HepG2 (cell line): ENCODE results near the gene SEPTIN2. TPM values are rescaled to one million over a fixed set of nuclear protein-coding genes. Genes with fewer than 3 reads are reported as not detected.

Source experiments
- ATAC-seq: fragments of 200-7000 bp; cut with Tn5 transposase; 3 replicates; pipeline ENCODE4 v1.9.1; 2020; ENCODE audit warnings: mild to moderate bottlenecking, moderate library complexity
- BruUV-seq: library from RNA; stranded (reverse); fragments of 400-500 nt; replicated peaks from 2 replicates; lab custom pipeline; 2021; lab: Mats Ljungman, UMichigan
- CTCF ChIA-PET: fragments of 300-600 bp; formaldehyde crosslinking; extraction: SDS; loops from one replicate; lab custom pipeline; 2021; ENCODE audit warnings: low total read pairs, inconsistent platforms, low intra/inter-chr PET ratio; lab: Yijun Ruan, JAX
- POLR2A ChIA-PET: fragments of 350-600 bp; sonication (Branson Sonifier 250); formaldehyde crosslinking; loops from one replicate; lab custom pipeline; 2020; ENCODE audit warnings: antibody characterized with exemption, inconsistent platforms; lab: Yijun Ruan, JAX
- DNase-seq: peaks from one replicate; pipeline ENCODE4 v3.0.0-alpha.2; 2015; ENCODE audit warnings: low spot score
- FAIRE-seq: peaks from 3 replicates; lab custom pipeline; 2011; peaks lifted over from hg19 to GRCh38; lab: Jason Lieb, UNC
- H2AFZ ChIP-seq: one replicate; pipeline ENCODE4 v1.6.1; 2011; ENCODE audit warnings: low read length, inconsistent platforms
- H3K27ac ChIP-seq: fragments of 300-600 bp; 3 replicates; pipeline ENCODE4 v1.8.0; 2011; ENCODE audit warnings: mixed run types, mild to moderate bottlenecking, mixed read lengths, low read length, inconsistent platforms; ENCODE audit not compliant: insufficient read depth; ENCODE audit errors: extremely low read length
- H3K27me3 ChIP-seq, 2 experiments: fragments of 200-600 bp in 1 of 2; 2 replicates in 1 of 2; 3 replicates in 1 of 2; pipeline versions ENCODE4 v1.6.0 to v1.8.0; 2011; ENCODE audit warnings: low read length in 2 of 2, mild to moderate bottlenecking in 2 of 2, moderate library complexity in 2 of 2, inconsistent platforms in 1 of 2; ENCODE audit not compliant: insufficient read depth in 2 of 2, control insufficient read depth in 1 of 2
- H3K36me3 ChIP-seq, 2 experiments: fragments of 200-600 bp in 1 of 2; replicated peaks in 1 of 2; 2 replicates in 1 of 2; 3 replicates in 1 of 2; pipeline versions ENCODE4 v1.5.1 to v1.8.0; 2011; ENCODE audit warnings: low read length in 2 of 2, inconsistent platforms in 1 of 2; ENCODE audit not compliant: insufficient read depth in 2 of 2, control insufficient read depth in 1 of 2
- H3K4me1 ChIP-seq: 2 replicates; pipeline ENCODE4 v1.5.1; 2012; ENCODE audit warnings: low read length, inconsistent platforms; ENCODE audit not compliant: insufficient read depth
- H3K4me2 ChIP-seq: 2 replicates; pipeline ENCODE4 v1.6.0; 2011; ENCODE audit warnings: low read depth, low read length, inconsistent platforms
- H3K4me3 ChIP-seq, 3 experiments: fragments of 200-600 bp in 1 of 3; sonication (generic), shearing (Covaris generic) in 1 of 3; replicated peaks in 1 of 3; 2 replicates each; pipeline ENCODE4 v1.5.1; 2011 to 2016; ENCODE audit warnings: low read length in 3 of 3, inconsistent platforms in 2 of 3, low read depth in 2 of 3, mild to moderate bottlenecking in 2 of 3, control low read depth in 1 of 3, mixed read lengths in 1 of 3; ENCODE audit not compliant: insufficient read depth in 1 of 3
- H3K79me2 ChIP-seq: one replicate; pipeline ENCODE4 v1.6.1; 2011; ENCODE audit warnings: low read length, inconsistent platforms; ENCODE audit not compliant: insufficient read depth
- H3K9ac ChIP-seq: 2 replicates; pipeline ENCODE4 v1.6.0; 2011; ENCODE audit warnings: mild to moderate bottlenecking, low read depth, low read length, inconsistent platforms; ENCODE audit not compliant: insufficient read depth
- H3K9me3 ChIP-seq: 2 replicates; pipeline ENCODE4 v1.5.1; 2012; ENCODE audit warnings: mild to moderate bottlenecking, low read length
- H4K20me1 ChIP-seq: 2 replicates; pipeline ENCODE4 v1.6.0; 2011; ENCODE audit warnings: inconsistent platforms, mild to moderate bottlenecking, low read length, moderate library complexity; ENCODE audit not compliant: insufficient read depth
- EZH2 ChIP-seq: conservative IDR thresholded peaks from 2 replicates; pipeline ENCODE4 v1.6.1; 2012; ENCODE audit warnings: mild to moderate bottlenecking, low read depth, low read length, moderate library complexity
- GLI4 ChIP-seq: sonication (generic); formaldehyde crosslinking; IDR thresholded peaks from 2 replicates; pipeline ENCODE4 v1.5.1; 2020; ENCODE audit warnings: missing genetic modification reagents, mild to moderate bottlenecking, moderate library complexity, borderline replicate concordance
- HOMEZ ChIP-seq: IDR thresholded peaks from 2 replicates; pipeline ENCODE4 v1.6.1; 2016; ENCODE audit warnings: low read depth
- NBN ChIP-seq: fragments of 450-650 bp; conservative IDR thresholded peaks from 2 replicates; pipeline ENCODE4 v1.6.1; 2017
- NCOR1 ChIP-seq: fragments of 200-600 bp; sonication (generic); IDR thresholded peaks from 2 replicates; pipeline ENCODE4 v1.7.0; 2017; ENCODE audit warnings: antibody characterized with exemption, low read length, borderline replicate concordance
- PRPF4 ChIP-seq: fragments of 200-400 bp; formaldehyde crosslinking; IDR thresholded peaks from 2 replicates; pipeline ENCODE4 v1.6.1; 2016; ENCODE audit warnings: low read length, low read depth; ENCODE audit not compliant: poor library complexity, severe bottlenecking
- ZNF597 ChIP-seq: sonication (generic); formaldehyde crosslinking; IDR thresholded peaks from 2 replicates; pipeline ENCODE4 v1.5.0; 2020; ENCODE audit warnings: missing genetic modification reagents
- ZNF703 ChIP-seq: sonication (generic); formaldehyde crosslinking; IDR thresholded peaks from 2 replicates; pipeline ENCODE4 v1.5.1; 2020; ENCODE audit warnings: missing genetic modification reagents, mild to moderate bottlenecking, moderate library complexity, borderline replicate concordance
- WGBS: methylation state at CpG from one replicate; pipeline ENCODE4 v1.1.6; 2017; ENCODE audit warnings: low lambda C conversion rate; 5-methylcytosine and 5-hydroxymethylcytosine counted together
- in situ Hi-C: cut with HindIII; loops from 2 replicates; pipeline ENCODE4 v1.10.0; 2017; ENCODE audit warnings: low pct_unique_long_range_greater_than_20kb; ENCODE audit not compliant: extremely low pct_ligation_motif_present
- intact Hi-C: fragments of 100-400 bp; cut with micrococcal nuclease; formaldehyde crosslinking; loops from one replicate; pipeline ENCODE4 v1.10.0; 2022; ENCODE audit not compliant: unreplicated experiment
- polyA plus RNA-seq, 8 experiments: library from polyadenylated mRNA; depleted of rRNA in 3 of 8; stranded (reverse) in 7 of 8; unstranded in 1 of 8; fragments of >200 nt; fragmentation: Illumina TruSeq in 4 of 8; extraction: Trizol in 4 of 8; gene quantifications; 2 replicates each; pipeline versions ENCODE4 v1.2.1 to v1.2.3, GENCODE V29; 2011 to 2016; ENCODE audit warnings: low read depth in 4 of 8, missing spikeins in 1 of 8, mixed read lengths in 1 of 8; ENCODE audit not compliant: insufficient read depth in 1 of 8
- total RNA-seq, 5 experiments: library from RNA; depleted of rRNA; stranded (reverse); fragments of >200 nt; fragmentation: Illumina TruSeq; extraction: Trizol; gene quantifications; 2 replicates each; pipeline ENCODE4 v1.2.3, GENCODE V29; 2016; ENCODE audit warnings: low read depth in 1 of 5

SEPTIN2 gene
- total and polyA plus RNA-seq, 2 of the 13 experiments (the other 11 are each of a cell fraction or from before 2014, with no cell fraction given), result 493 to 733 TPM

- Histone ChIP-seq H3K36me3 (peaks cover 0 to 5% of the 10 kb centered on the region in 2 experiments; a peak in 4 of 5 replicates), H3K27ac (peak overlapping the region; percentile 31), H3K9me3 (no peaks in the 10 kb centered on the region), H3K4me1 (peaks cover 72% of the 10 kb centered on the region), H4K20me1 (peaks cover 40% of the 10 kb centered on the region), H3K27me3 (no peaks in the 10 kb centered on the region; a peak in 1 of 5 replicates), H3K4me2 (peak overlapping the region; percentile 96; the same call in 1 of the 2 replicates), H3K9ac (no peak overlapping the region), H3K4me3 (no peak overlapping the region), H2AFZ (no peak overlapping the region), H3K79me2 (peaks cover 89% of the 10 kb centered on the region)
- ChIA-PET POLR2A (no interaction called here), CTCF (no interaction called here)
- DNase-seq (no peak), FAIRE-seq (no peak), ATAC-seq (no peak)
- in situ Hi-C loops (no loop called here), intact Hi-C loops (no loop called here)
- BruUV-seq, result no TSS peak
- no peak for TF ChIP-seq EZH2
- TF ChIP-seq GLI4 (CRISPR knock-in tag), result no peak
- peak; percentile 40 for TF ChIP-seq PRPF4
- no peak for TF ChIP-seq ZNF703 (CRISPR knock-in tag)
- 96% methylated on average over 13 of the region's 13 CpGs for WGBS
These were observed 4.7 kb upstream of the SEPTIN2 start for GRCh38 chr2:241310917-241311566.

- no peak overlapping the region; a peak in 1 of 6 replicates for H3K4me3 ChIP-seq
- 67% methylated on average over 4 of the region's 4 CpGs for WGBS
- H3K79me2 ChIP-seq, result peaks cover 90% of the 10 kb centered on the region
- H3K4me1 ChIP-seq, result peaks cover 73% of the 10 kb centered on the region
- peak overlapping the region; percentile 31 for H3K27ac ChIP-seq
- H3K27me3 ChIP-seq, result no peaks in the 10 kb centered on the region; a peak in 1 of 5 replicates
- intact Hi-C loops (no loop called here), in situ Hi-C loops (no loop called here)
- POLR2A ChIA-PET, result interaction anchor here (0.8 to 1.7 kb wide), 3 partner anchors 8 to 39 kb away, joined by 3 to 6 read pairs (median 3); no protein-coding TSS in a partner anchor
- ATAC-seq, result no peak
- no peak for FAIRE-seq
- peaks cover 48% of the 10 kb centered on the region for H4K20me1 ChIP-seq
- no peak for DNase-seq
- H3K4me2 ChIP-seq, result peak overlapping the region; percentile 96
- no TSS peak for BruUV-seq
- no peaks in the 10 kb centered on the region for H3K9me3 ChIP-seq
- no peak overlapping the region for H2AFZ ChIP-seq
- peaks cover 0 to 5% of the 10 kb centered on the region in 2 experiments; a peak in 4 of 5 replicates for H3K36me3 ChIP-seq
- peak overlapping the region; percentile 8; the same call in 1 of the 2 replicates for H3K9ac ChIP-seq
- CTCF ChIA-PET, result no interaction called here
- TF ChIP-seq NBN (no peak), HOMEZ (peak; percentile 25; the same call in 1 of the 2 replicates), ZNF597 (CRISPR knock-in tag) (no peak), NCOR1 (0 out of 2 replicates have a peak, but pooled peaks have one; percentile 47)
These were observed 3.6 kb upstream of the SEPTIN2 start for GRCh38 chr2:241312082-241312481.
